ENCODE measurements around the gene PRR7. TPM values are rescaled to one million over a fixed set of nuclear protein-coding genes. Genes with fewer than 3 reads are reported as not detected.

The PRR7 gene
- total and polyA plus RNA-seq, 2 of the 13 experiments (the other 11 are each of a cell fraction or from before 2014, with no cell fraction given) = 4.8 to 5.0 TPM

DNA sequence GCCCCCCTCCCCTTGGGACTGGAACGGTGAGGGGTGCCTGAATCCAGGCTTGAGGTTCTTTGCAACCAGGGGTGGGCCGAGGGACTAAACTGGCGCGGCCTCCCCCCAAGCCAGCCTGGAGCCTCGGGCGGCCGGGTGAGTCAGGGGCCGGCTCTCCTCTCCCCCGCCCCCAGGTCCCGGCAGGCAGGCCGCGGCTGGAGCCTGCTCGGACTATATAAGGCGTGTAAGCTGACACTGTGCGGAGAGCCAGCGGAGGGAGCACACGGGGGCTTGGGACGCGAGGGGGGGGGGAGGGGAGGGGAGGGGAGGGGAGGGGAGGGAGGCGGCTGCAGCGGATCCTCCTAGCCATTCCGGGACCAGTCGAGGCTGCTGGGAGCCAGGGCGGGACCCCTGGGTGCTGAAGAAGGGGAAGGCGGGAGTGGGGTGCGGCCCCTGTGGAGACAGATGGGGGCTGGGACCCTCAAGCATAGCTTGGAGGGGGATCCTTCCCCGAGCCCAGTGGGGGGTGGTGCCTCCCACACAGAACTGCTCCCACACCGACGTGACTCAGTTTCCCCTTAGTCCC, 50.2 kb downstream of the PRR7 start (continued):
- TF ChIP-seq, protein P1, sequence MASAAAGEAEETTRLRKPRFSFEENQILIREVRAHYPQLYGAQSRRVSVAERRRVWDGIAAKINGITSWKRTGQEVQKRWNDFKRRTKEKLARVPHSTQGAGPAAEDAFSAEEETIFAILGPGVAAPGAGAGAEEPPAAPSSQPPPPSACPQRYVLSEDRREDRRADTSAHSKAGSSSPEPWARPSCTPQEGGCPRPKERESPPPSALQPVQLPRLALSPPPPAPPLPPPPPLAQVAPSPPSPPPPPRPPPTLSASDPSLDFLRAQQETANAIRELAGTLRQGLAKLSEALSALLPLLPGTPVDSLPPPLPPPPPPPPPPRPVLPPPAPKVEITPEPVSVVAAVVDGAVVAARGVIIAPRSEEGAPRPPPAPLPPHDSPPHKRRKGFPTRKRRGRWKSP (CRISPR knock-in tag; IDR thresholded peaks at IDR 0.05) = no peak
- TF ChIP-seq RFXAP (CRISPR knock-in tag; IDR thresholded peaks at IDR 0.05; ENCODE audit: borderline replicate concordance) = 0 out of 2 replicates have a peak, but pooled peaks have one; percentile 30
- TF ChIP-seq ZNF788 (CRISPR knock-in tag; IDR thresholded peaks at IDR 0.05; ENCODE audit: borderline replicate concordance) = 0 out of 2 replicates have a peak, but pooled peaks have one; percentile 35
- 0 out of 2 replicates have a peak, but pooled peaks have one; percentile 13 for TF ChIP-seq NFE2 (CRISPR knock-in tag; IDR thresholded peaks at IDR 0.05)
- TF ChIP-seq TEAD2 (CRISPR knock-in tag; IDR thresholded peaks at IDR 0.05) = no peak
- peak; percentile 72; the same call in 1 of the 2 replicates for TF ChIP-seq ZBTB38 (CRISPR knock-in tag; IDR thresholded peaks at IDR 0.05)
- peak; percentile 95 for TF ChIP-seq SRF (IDR thresholded peaks at IDR 0.05; ENCODE audit: low read depth, low read length)
- peak; percentile 97 for TF ChIP-seq PCBP1 (IDR thresholded peaks at IDR 0.05; ENCODE audit: borderline replicate concordance, low read depth, low read length)
- TF ChIP-seq MED1 (CRISPR knock-in tag; IDR thresholded peaks at IDR 0.05) = 0 out of 2 replicates have a peak, but pooled peaks have one; percentile 5
- peak; percentile 56 for TF ChIP-seq ZNF687 (CRISPR knock-in tag; IDR thresholded peaks at IDR 0.05)
- TF ChIP-seq, protein P2, sequence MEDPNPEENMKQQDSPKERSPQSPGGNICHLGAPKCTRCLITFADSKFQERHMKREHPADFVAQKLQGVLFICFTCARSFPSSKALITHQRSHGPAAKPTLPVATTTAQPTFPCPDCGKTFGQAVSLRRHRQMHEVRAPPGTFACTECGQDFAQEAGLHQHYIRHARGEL (CRISPR knock-in tag; IDR thresholded peaks at IDR 0.05) = no peak
- TF ChIP-seq ZNF232 (CRISPR knock-in tag; IDR thresholded peaks at IDR 0.05; ENCODE audit: borderline replicate concordance) = no peak
- TF ChIP-seq FOXP4 (CRISPR knock-in tag; IDR thresholded peaks at IDR 0.05) = 0 out of 2 replicates have a peak, but pooled peaks have one; percentile 8
- peak; percentile 13; the same call in 1 of the 2 replicates for TF ChIP-seq ZNF331 (CRISPR knock-in tag; IDR thresholded peaks at IDR 0.05)
- TF ChIP-seq, protein P3, sequence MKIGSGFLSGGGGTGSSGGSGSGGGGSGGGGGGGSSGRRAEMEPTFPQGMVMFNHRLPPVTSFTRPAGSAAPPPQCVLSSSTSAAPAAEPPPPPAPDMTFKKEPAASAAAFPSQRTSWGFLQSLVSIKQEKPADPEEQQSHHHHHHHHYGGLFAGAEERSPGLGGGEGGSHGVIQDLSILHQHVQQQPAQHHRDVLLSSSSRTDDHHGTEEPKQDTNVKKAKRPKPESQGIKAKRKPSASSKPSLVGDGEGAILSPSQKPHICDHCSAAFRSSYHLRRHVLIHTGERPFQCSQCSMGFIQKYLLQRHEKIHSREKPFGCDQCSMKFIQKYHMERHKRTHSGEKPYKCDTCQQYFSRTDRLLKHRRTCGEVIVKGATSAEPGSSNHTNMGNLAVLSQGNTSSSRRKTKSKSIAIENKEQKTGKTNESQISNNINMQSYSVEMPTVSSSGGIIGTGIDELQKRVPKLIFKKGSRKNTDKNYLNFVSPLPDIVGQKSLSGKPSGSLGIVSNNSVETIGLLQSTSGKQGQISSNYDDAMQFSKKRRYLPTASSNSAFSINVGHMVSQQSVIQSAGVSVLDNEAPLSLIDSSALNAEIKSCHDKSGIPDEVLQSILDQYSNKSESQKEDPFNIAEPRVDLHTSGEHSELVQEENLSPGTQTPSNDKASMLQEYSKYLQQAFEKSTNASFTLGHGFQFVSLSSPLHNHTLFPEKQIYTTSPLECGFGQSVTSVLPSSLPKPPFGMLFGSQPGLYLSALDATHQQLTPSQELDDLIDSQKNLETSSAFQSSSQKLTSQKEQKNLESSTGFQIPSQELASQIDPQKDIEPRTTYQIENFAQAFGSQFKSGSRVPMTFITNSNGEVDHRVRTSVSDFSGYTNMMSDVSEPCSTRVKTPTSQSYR (CRISPR knock-in tag; IDR thresholded peaks at IDR 0.05; ENCODE audit: borderline replicate concordance) = 0 out of 2 replicates have a peak, but pooled peaks have one; percentile 58
- 0 out of 2 replicates have a peak, but pooled peaks have one; percentile 9 for TF ChIP-seq ZFP90 (CRISPR knock-in tag; IDR thresholded peaks at IDR 0.05; ENCODE audit: borderline replicate concordance)
- TF ChIP-seq ZNF883 (CRISPR knock-in tag; IDR thresholded peaks at IDR 0.05; ENCODE audit: not compliant biosample characterization) = peak; percentile 31

Data from HepG2 (cell line).